Measurements from ENCODE around the gene PLD5.

Gene PLD5

GRCh38 chr1:242546849-242547729, 22.6 kb upstream of the PLD5 start:
- no peaks in the 10 kb centered on the region for H3K27me3 ChIP-seq (replicated peaks; ENCODE audit: insufficient read depth, low read length)
- no peaks in the 10 kb centered on the region for H3K9me3 ChIP-seq (replicated peaks; ENCODE audit: insufficient read depth, low read length)
- H4K20me1 ChIP-seq (ENCODE audit: insufficient read depth, low read length), result no peaks in the 10 kb centered on the region
- no peaks in the 10 kb centered on the region for H3K79me2 ChIP-seq (ENCODE audit: low read length)
- H3K4me2 ChIP-seq (ENCODE audit: low read depth, low read length), result no peak overlapping the region
- no peak for DNase-seq
- TF ChIP-seq CTCF (IDR thresholded peaks at IDR 0.05; ENCODE audit: low read length), result no peak
- TF ChIP-seq EZH2phosphoT487 (IDR thresholded peaks at IDR 0.05; ENCODE audit: low read length), result no peak
- no peak for TF ChIP-seq EZH2 (optimal IDR thresholded peaks at IDR 0.05; ENCODE audit: low read depth, low read length)
- H3K4me3 ChIP-seq (ENCODE audit: low read length), result no peak overlapping the region
- no peaks in the 10 kb centered on the region for H3F3A ChIP-seq (ENCODE audit: insufficient read depth, low read length)
- H2AFZ ChIP-seq (ENCODE audit: low read length), result no peak overlapping the region
- no peaks in the 10 kb centered on the region for H3K9me2 ChIP-seq (replicated peaks; ENCODE audit: insufficient read depth, low read length)
- no peak overlapping the region for H3K9ac ChIP-seq (ENCODE audit: low read length)
- no peaks in the 10 kb centered on the region for H3K4me1 ChIP-seq (ENCODE audit: low read length)
- H3K27ac ChIP-seq (ENCODE audit: low read length), result no peak overlapping the region
- H3K36me3 ChIP-seq (replicated peaks; ENCODE audit: insufficient read depth, low read length), result no peaks in the 10 kb centered on the region

GRCh38 chr1:242546441-242546840, 21.9 kb upstream of the PLD5 start:
- H3K9me3 ChIP-seq (replicated peaks; ENCODE audit: insufficient read depth, low read length), result no peaks in the 10 kb centered on the region
- no peak overlapping the region for H3K27ac ChIP-seq (ENCODE audit: low read length)
- no peak for TF ChIP-seq EZH2phosphoT487 (IDR thresholded peaks at IDR 0.05; ENCODE audit: low read length)
- TF ChIP-seq EZH2 (optimal IDR thresholded peaks at IDR 0.05; ENCODE audit: low read depth, low read length), result no peak
- TF ChIP-seq CTCF (IDR thresholded peaks at IDR 0.05; ENCODE audit: low read length), result no peak

GRCh38 chr1:242544071-242544470, 19.6 kb upstream of the PLD5 start:
- no peaks in the 10 kb centered on the region for H3K9me3 ChIP-seq (replicated peaks; ENCODE audit: insufficient read depth, low read length)
- H3K4me2 ChIP-seq (ENCODE audit: low read depth, low read length), result no peak overlapping the region
- no peaks in the 10 kb centered on the region for H4K20me1 ChIP-seq (ENCODE audit: insufficient read depth, low read length)
- no peak overlapping the region for H3K4me3 ChIP-seq (ENCODE audit: low read length)
- H3K27ac ChIP-seq (ENCODE audit: low read length), result no peak overlapping the region
- H3K9me2 ChIP-seq (replicated peaks; ENCODE audit: insufficient read depth, low read length), result no peaks in the 10 kb centered on the region
- TF ChIP-seq EZH2 (optimal IDR thresholded peaks at IDR 0.05; ENCODE audit: low read depth, low read length), result no peak
- no peak for TF ChIP-seq EZH2phosphoT487 (IDR thresholded peaks at IDR 0.05; ENCODE audit: low read length)
- TF ChIP-seq CTCF (IDR thresholded peaks at IDR 0.05; ENCODE audit: low read length), result no peak
- H3K9ac ChIP-seq (ENCODE audit: low read length), result no peak overlapping the region
- H2AFZ ChIP-seq (ENCODE audit: low read length), result no peak overlapping the region
- no peaks in the 10 kb centered on the region for H3K4me1 ChIP-seq (ENCODE audit: low read length)
- H3K27me3 ChIP-seq (replicated peaks; ENCODE audit: insufficient read depth, low read length), result no peaks in the 10 kb centered on the region
- H3K79me2 ChIP-seq (ENCODE audit: low read length), result no peaks in the 10 kb centered on the region
- H3K36me3 ChIP-seq (replicated peaks; ENCODE audit: insufficient read depth, low read length), result no peaks in the 10 kb centered on the region
- no peaks in the 10 kb centered on the region for H3F3A ChIP-seq (ENCODE audit: insufficient read depth, low read length)
- DNase-seq, result no peak

More at GRCh38 chr1:242546441-242546840, 21.9 kb upstream of the PLD5 start:
- no peak for DNase-seq
- H2AFZ ChIP-seq (ENCODE audit: low read length), result no peak overlapping the region
- no peak overlapping the region for H3K4me3 ChIP-seq (ENCODE audit: low read length)
- no peaks in the 10 kb centered on the region for H3K27me3 ChIP-seq (replicated peaks; ENCODE audit: insufficient read depth, low read length)
- no peaks in the 10 kb centered on the region for H3K79me2 ChIP-seq (ENCODE audit: low read length)
- no peaks in the 10 kb centered on the region for H3K4me1 ChIP-seq (ENCODE audit: low read length)
- H3F3A ChIP-seq (ENCODE audit: insufficient read depth, low read length), result no peaks in the 10 kb centered on the region
- H3K9me2 ChIP-seq (replicated peaks; ENCODE audit: insufficient read depth, low read length), result no peaks in the 10 kb centered on the region
- no peak overlapping the region for H3K9ac ChIP-seq (ENCODE audit: low read length)
- H3K4me2 ChIP-seq (ENCODE audit: low read depth, low read length), result no peak overlapping the region
- H3K36me3 ChIP-seq (replicated peaks; ENCODE audit: insufficient read depth, low read length), result no peaks in the 10 kb centered on the region
- H4K20me1 ChIP-seq (ENCODE audit: insufficient read depth, low read length), result no peaks in the 10 kb centered on the region

All from MM.1S (cell line).